HG03108 (cell line): Measurements from ENCODE around the gene TTC39A.
A peak's percentile ranks its signal among the peaks of the same experiment; 100 is the strongest.
"Not testable (repeated sequence)": the region's sequence is repeated elsewhere in the genome, so short reads cannot be mapped to it uniquely, and the experiment has no call there.

Experiments used
- ATAC-seq: cut with Tn5 transposase; IDR thresholded peaks from one replicate; pipeline ENCODE4 v1.9.1; 2021; ENCODE audit warnings: moderate library complexity; ENCODE audit not compliant: unreplicated experiment

The TTC39A gene

DNA sequence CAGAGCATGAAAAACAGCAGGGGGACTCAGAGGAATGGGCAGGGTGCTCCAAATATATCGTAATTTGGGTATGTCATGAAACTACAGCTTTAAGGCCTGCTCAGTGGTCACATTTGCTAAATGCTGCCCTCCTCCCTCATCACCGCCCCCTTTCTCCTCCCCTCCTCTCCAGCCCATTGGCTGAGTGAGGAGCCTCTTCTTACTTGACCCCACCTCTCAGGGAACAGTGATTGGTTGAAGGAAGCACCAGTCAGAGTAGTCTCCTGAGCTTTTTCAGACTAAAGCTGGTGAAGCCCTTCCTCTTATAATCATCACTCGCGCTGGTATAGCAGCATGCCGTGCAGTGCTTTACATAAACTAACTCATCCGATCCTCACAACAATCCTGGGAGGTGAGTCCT is 10.0 kb upstream of the TTC39A start:
- ATAC-seq, result no peak

DNA sequence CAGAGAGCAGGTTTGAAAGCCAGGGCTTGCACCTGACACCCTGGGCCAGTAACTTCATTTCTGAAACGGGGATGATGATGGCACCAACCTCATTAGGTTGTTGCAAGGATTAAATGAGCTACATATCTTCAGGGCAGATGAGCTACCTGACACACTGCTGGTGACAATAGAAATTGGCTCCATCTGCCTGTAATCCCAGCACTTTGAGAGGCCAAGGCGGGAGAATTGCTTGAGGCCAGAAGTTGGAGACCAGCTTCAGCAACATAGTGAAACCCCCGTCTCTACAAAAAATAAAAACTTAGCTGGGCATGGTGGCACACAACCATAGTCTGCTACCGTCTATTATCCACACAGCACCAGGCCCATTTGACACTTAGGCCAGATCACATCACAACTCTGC is 6.3 kb upstream of the TTC39A start:
- ATAC-seq, result no peak

DNA sequence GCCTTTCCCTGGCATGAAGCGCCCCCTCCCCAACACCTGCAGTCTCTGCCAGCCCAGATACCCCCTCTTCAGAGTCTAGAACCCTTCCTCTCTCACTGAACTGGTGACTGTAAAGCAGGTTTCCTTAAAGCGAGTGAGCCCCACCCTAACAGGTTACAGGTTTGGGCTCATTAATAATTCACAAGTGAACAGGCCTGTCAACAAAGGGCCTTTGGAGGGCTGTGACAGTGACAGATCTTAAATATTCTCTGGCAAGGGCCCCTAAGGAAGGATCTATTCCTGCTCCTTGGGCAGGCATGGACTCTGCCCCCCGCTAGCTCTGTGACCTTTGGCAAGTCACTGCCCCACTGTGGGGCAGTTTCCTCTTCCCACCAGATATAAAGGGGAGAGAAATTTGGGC is 5.6 kb upstream of the TTC39A start:
- no peak for ATAC-seq

DNA sequence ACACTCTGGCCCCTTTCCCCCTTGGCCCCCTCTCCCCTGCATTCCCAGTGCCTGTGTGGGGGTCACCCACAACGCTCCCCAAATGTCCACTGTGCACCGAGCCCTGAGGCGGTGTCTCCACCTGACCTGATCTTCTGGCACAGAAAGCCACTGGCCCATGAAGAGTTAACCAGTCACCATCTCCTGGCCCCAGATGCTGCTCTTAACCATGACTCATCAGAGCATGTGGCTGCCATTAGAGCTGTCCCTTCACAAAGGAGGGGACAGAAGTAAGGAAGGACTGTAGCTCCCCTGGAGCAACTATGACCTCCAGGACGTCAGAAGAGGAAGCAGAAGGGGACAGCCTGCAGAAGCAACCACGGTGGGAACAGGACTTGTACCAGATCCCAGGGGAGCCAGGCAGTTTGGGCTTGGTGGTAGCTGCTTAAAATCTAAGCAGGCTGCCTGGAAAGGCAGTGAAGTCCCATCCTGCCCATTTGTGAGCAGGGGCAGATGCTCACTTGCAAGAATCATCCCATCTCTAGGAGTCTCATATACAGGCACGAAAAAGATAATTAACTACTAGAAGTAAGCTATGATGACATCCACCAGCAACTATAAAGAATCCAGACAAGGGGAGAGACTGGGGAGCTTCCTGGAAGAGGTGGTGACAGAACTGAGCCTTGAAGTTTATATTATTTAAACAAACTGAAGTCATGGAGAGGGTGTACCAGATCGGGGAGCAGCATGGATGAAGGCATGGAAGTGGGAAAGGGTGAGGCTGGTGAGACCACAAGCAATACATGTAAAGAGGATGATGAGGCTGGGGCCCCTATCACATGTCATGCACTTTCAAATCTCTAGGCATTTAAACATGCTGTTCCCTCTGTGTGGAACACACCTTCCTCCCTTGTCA is 1.1 kb upstream of the TTC39A start:
- ATAC-seq, result peak; percentile 52

DNA sequence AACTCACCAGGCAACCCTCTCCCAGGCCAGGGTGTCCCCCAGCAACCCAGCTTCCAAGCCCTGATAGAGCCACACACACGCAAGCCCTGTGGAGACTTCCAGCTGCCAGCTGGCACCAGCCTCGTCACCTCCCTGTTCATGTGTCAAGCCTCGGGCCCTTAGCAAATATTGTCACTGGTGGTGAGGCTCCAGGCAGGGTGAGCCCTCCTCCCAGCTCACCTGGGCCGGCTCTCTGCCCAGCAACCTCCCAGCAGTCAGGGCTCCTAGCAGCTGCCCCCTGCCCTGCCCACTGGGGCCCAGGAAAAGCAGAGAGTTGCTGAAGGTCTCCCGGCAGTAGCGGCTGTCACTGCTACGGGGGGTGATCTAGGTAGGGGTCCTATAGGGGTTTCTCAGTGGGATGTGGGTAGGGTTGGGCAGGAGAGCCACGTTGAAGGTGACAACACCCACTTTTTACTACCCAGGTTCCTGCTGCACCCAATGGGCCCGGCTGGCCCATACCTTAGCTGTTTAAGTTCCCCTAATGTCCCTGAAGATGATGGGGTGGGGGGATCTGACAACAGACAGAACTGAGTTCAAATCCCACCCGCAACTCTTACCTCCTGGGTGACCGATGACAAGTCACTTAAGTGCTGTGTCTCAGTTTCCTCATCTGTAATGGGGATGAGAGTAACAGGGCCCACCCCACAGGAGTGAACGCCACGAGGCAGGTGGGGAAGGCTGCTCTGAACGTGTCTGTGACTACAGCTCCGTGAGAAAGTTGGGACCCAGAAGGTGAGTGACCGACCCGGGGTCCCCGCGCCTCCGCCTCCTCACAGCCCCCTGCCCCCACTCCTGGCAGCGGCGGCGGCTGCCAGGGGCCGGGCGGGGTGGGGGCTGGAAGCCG is 678 bp downstream of the TTC39A start:
- ATAC-seq, result no peak

DNA sequence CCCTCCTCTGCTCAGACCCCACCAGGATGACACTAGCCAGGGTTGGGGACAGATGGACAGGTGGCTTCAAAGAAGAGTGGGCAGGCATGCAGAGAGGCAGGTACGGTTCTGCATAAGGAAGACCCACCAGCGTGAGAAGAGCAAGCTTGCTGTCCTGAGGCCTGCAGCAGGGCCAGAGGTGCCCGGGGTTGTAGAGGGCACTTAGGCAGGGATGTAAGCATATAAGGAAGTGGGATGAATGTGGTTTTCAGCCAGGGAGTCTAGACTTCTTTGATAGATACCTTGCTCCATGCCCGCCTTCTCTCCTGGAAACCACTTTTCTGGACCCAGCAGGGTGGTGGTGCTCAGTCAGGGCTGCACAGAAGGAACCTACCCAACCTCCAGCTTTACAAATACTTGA is 1.4 kb downstream of the TTC39A start:
- ATAC-seq, result no peak

DNA sequence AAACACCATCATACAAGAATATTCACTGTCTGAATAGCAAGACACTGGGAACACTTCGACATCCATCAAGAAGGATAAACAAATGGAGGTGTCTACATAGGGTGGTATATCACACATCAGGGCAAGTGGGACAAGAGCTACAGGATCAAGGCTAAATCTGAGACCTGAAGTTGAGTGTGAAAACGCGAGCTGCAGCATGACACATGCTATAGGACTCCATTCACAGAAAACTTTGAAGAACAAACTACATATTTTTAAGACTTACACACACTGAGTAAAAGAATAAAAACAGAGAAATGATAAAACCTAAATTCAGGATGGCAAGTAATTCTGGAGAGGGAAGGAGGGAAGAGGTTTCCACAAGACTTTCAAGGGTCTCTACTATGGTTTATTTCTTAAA is 2.1 kb downstream of the TTC39A start:
- ATAC-seq, result no peak

DNA sequence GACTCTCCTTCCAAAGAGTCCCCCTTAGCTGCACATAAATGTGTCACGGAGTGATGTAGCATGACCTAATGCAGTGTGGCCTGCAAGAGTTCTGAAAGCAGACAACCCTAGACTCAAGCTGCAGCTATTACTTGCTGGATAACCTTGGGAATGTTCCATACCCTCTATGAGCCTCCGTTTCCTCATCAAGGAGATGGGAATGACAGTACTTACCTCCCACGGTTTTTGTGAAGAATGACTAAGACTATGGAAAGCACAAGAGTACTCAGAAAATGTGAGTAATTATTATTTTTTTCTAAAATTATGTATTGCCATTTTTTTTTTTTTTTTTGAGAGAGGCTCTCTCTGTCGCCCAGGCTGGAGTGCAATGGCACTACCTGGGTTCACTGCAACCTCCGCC is 3.0 kb downstream of the TTC39A start:
- ATAC-seq, result no peak

DNA sequence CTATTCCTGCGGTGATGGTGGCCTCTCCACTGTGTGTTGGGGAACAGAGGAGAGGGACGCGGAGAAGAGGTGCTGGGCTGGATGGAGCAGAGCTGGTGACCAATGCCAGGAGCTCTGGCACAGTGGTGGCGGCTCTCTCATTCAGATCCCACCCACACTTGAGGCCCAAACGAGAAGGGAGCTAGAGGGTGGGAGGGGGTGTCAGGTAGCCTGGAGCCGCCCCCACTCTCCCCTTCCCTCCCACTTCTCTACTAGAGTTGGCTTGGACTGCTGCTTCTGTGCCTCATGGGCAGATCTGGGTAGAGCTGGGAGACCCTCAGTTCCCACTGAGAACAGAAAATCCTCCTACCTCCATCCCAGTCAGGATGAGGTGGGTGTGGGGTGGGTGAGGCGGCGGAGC is 3.5 kb downstream of the TTC39A start:
- ATAC-seq, result no peak

DNA sequence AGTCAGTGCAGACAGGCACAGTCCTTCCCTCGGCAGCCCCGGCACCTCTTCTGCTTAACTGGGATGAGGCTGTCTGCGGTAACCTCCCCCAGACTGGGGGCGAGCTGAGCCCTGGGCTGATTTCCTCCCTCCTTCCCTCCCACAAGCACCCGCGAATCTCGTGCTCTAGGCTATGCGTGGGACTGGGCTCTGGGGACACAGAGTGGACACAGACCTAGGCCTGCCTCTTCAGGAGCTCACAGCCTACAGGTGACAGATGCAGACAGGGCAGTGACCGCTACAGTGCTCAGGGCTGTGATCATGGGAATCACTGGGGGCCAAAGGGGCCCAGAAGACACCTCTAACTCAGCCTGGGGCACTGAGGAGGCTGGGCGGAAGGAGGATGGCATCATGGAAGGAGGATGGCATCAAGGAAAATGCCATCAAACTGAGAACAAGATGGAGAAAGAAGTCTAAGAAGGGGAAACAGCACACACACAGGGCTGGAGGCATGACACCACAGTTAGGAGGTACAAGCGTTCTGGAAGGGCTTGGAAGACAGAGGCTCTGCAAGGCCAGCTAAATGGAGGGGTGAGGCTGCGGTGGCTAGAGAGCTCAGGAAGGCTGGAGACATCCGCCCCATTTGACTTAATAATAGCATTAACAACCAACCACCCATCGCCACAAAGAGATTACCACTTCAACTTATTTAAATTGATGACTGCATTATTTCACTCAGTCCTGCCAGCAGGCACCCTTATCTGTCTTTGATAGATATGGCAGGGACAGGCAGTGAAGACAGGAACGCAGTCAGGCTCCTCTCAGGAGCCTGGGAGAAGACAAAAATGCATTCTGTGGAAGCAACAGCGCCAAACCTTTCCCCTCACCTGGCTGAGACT is 4.2 kb downstream of the TTC39A start:
- no peak for ATAC-seq

DNA sequence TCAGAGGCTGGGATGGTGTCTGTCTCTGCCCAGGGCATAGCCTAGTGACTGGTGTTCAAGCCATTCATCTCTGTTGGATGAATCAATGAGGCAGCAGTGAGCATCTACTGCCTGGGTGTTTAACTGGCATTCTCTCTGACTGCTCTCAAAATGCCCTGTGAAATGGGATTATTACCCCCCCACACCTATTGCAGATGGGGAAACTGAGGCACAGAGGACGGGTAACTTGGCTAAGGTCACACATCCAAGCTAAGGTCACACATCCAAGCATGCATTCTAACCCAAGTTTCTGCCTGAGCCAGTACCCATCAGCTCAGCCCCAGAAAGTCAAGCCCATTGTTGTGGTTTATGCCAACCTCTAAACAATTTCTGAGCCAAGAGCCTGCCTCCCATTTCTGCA is 5.0 kb downstream of the TTC39A start:
- no peak for ATAC-seq

DNA sequence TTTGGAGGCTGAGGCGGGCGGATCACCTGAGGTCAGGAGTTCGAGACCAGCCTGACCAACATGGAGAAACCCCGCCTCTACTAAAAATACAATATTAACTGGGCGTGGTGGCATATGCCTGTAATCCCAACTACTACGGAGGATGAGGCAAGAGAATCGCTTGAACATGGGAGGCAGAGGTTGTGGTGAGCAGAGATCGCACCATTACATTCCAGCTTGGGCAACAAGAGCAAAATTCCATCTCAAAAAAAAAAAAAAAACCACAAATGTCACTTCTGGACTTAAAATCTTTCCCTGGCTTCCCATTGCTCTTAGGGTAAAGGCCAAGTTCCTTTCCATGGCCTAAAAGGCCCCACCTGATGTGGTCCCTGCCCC is 5.4 kb downstream of the TTC39A start:
- ATAC-seq, result not testable (repeated sequence)

DNA sequence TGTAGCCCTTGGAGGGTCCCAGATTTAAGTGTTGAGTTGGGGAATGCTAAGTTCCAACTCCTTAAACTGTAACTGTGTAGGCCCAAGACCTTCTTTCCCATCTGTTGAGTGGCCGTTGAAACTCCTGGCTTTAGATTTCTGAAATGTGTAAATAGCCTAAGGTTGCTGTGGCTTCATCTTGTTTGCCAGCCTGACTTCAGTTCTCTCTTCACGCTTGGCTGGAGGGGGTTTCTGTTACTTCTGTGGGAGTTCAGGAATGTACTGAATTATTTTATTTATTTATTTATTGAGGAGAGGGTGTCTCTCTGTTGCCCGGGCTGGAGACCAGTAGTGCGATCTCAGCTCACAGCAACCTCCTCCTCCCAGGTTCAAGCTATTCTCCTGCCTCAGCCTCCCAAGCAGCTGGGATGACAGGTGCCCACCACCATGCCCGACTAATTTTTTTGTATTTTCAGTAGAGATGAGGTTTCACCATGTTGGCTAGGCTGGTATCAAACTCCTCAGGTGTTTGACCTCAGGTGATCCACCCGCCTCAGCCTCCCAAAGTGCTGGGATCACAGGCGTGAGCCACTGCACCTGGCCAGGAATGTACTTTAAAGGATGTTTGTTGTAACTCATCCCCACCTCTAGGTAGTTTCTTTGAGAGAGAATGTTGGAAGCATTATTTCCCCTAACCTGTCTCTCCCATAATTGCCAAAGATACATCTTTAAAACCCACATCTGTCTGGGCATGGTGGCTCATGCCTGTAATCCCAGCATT is 5.9 kb downstream of the TTC39A start:
- no peak for ATAC-seq

DNA sequence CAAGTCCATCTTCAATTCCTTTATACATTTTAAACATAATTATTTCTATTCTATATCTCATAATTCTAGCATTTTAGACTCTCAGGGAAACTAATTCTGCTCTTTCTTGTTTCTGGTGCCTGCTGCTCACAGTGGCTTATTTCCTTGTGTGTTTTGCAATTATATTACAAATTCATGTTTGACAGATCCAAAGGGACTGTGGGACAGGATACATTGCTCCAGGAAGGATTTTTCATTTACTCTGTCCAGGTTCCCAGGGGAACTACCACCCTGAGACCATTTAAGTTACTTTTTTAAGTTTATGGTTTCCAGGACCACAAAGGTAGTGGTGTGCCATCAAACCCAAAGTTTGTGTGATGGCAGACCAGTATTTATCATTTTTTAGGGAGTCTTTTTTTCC is 6.6 kb downstream of the TTC39A start:
- no peak for ATAC-seq

DNA sequence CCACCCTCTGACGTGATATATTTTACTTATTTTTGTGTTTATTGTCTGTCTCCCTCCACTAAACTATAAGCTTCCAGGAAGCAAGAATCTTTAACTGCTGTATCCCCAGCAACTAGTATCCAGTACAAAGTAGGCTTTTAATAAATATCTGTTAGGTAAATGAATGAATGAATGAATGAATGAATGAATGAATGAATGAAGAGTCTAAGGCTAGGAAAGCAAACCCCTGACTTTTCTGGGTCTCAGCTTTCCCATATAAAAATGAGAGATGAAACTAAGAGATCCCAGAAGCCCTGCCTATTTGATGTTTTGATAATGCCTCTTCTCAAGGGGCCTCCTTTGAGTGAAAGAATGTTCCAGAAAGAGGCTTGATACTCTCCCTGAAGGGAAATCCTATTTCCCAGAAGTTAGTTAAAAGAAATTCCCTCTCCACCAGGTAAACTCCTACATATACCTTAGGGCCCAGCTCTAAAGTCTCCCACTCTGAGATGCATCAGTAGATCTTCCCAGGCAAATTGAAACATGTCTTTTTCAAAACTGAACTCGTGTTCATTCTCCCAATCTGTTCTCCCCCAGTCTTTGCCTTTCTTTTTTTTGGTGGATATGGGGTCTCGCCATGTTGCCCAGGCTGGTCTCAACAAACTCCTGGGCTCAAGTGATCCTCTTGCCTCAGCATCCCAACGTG is 7.8 kb downstream of the TTC39A start:
- ATAC-seq, result no peak

DNA sequence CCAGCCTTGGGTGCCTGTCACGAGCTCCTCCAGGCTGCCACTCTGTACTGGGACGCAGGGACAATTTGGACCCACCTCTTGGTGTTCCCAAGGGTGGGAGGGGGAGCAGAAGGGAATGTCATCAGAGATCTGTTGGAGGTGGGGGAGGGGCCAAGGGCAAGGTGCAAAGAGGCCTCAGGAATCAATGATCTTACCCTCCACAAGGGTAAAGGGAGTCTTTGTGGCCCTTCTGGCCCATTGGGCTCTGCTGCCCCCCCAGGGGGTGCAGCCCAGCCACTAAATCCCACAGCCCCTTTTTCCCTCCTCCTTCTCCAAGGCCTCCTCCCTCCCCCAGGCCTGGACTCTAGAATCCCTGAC is 8.5 kb downstream of the TTC39A start:
- no peak for ATAC-seq

DNA sequence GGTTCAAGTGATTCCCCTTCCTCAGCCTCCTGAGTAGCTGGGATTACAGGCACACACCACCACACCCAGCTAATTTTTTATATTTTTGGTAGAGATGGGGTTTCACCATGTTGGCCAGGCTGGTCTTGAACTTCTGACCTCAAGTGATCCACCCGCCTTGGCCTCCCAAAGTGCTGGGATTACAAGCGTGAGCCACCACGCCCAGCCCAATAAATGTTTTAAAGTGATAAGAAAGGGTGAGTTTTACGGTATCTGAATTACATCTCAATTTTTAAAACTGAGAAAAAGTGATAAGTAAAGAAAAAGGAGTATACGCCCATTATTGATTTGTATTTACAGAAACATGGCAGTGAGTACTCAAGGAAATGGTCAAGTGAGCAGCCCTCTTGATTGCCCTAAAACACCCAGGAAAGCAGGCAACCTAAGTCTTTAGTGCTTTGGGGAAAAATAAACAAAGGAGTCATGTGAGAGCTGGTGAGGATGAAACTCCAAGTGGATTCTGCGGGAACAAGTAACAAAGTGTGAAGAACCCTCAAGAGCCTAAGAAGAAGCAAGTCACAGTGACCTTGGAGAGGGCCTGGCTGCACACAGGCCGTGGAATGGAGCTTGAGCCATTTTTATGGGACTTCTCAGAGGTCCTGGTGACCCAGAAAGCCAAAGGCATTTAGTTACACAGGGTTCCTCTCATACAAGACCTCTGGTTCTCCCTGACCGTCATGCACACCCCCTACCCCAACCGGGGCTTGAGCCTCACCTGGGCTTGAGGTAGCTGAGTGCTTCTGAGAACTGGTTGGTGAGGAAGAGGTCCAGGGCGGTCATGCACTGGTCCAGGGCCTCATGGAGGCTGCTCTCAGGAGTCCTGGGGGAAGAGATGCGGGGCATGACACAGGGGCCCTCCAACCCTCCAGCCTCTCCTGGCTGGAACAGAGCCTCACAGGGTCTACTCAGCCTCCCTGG is 9.1 kb downstream of the TTC39A start:
- ATAC-seq, result no peak

DNA sequence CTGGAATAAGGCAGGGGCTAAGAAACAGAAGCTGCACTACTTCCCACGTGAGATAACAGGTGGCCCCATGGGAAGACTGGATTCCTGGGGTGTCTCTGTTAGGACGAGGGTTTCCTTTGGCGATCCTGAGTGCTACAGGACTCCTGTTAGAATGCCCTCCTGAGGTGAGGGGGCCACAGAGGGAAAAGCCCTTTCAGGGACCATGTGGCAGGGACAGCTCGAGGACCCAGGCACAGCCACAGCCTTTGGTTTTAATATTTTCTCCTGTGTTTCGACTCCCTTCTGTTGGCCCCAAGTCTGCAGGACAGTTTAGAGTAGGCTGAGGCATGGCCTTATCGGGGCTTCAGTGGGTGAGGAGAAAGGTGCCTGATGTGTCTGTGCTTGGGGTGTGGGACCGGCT is 12.6 kb downstream of the TTC39A start:
- no peak for ATAC-seq

DNA sequence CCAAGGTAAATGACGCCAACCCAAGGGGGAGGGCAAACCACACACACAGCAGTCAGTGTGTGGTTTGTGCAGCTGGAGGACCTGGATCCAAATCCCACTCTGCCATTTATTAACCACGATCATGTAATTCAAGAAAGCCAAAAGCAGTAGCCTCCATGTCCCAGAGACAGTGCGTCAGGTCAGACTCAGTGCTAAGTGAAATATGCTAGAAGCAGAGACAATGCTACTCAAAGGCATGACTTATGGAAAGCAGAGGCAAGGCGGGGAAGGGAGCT is 13.6 kb downstream of the TTC39A start:
- no peak for ATAC-seq
